Measurements from ENCODE around the gene EIF3F. TPM values are rescaled to one million over a fixed set of nuclear protein-coding genes. Genes with fewer than 3 reads are reported as not detected.

The EIF3F gene
- total RNA-seq, 4 donors from 2014 or later: 335 to 691 (median 463) TPM

DNA sequence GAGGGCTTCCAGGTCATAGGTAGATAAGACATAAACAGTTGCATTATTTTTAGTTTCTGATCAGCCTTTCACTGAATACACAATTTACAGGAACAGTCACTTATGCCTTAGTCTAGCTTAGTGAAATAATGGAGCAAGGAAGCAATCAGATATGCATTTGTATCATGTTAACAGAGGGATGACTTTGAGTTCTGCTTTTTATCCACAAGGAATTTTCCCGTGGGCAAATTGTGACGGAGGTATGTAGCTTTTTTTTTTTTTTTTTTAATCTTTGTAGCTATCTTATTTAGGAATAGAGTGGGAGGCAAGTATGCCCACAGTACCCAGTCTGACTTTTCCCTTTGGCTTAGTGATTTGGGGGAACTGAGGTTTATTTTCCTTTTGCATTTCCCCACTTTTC is 18.5 kb upstream of the EIF3F start:
- no peak for DNase-seq (ENCODE audit: low spot score in 2 of 2)
- no peaks in the 10 kb centered on the region for H3K36me3 ChIP-seq
- TF ChIP-seq EP300 (IDR thresholded peaks at IDR 0.05) (no peak), CTCF (IDR thresholded peaks at IDR 0.05) (no peak), POLR2AphosphoS5 (IDR thresholded peaks at IDR 0.05) (no peak), POLR2A (IDR thresholded peaks at IDR 0.05) (no peak)
- H3K4me3 ChIP-seq: no peak overlapping the region
- H3K9me3 ChIP-seq: no peaks in the 10 kb centered on the region
- 31% methylated on average over 2 of the region's 2 CpGs for WGBS
- H3K4me1 ChIP-seq: no peaks in the 10 kb centered on the region
- no peaks in the 10 kb centered on the region for H3K27me3 ChIP-seq
- no peak overlapping the region for H3K27ac ChIP-seq

DNA sequence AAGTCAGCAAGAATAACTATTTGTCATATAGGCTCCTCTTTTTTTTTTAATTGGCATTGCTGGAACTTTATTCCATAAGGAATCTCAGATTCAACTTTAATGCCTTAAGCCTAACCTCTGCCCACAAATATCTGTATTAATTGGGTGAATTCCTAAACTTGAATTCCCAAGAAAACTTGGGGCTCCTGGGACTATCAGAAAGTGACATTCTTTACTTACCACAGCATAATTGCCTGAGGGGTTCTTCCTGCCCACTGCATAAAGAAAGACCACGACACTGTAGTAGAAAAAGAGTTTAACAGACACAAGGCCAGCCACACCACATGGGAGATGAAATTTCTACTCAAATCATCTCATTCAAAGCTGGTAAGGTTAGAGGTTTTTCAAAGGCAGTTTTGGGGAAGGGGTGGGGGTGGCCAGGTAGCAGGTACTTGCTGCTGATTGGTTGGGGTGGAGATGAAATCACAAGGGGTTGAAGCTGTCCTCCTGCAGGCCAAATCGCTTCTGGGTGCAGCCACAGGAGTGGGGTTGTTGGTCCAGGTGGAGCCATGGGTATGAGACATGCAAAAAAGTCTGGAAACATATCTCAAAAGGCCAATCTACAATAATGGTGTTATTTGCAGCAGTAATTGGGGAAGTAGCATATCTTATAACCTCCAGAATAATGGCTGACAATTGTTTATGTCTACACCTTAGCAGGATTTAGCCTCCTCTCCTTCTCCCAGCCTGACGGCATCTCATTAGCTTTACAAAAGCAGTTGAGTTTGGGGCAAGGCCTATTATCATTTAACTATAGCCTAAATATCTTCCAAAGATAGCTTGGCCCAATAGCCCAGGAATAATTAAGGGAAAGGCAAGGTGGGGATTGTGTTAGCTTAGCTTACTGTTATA is 17.1 kb upstream of the EIF3F start:
- TF ChIP-seq EP300 (IDR thresholded peaks at IDR 0.05) (no peak), CTCF (IDR thresholded peaks at IDR 0.05) (no peak), POLR2A (IDR thresholded peaks at IDR 0.05) (no peak), POLR2AphosphoS5 (IDR thresholded peaks at IDR 0.05) (no peak)
- WGBS: 74% methylated on average over 3 of the region's 3 CpGs
- H3K9me3 ChIP-seq: no peaks in the 10 kb centered on the region
- H3K4me3 ChIP-seq: no peak overlapping the region
- H3K27me3 ChIP-seq: no peaks in the 10 kb centered on the region
- H3K4me1 ChIP-seq: no peaks in the 10 kb centered on the region
- H3K27ac ChIP-seq: no peak overlapping the region
- DNase-seq (ENCODE audit: low spot score in 2 of 2): no peak
- H3K36me3 ChIP-seq: no peaks in the 10 kb centered on the region

DNA sequence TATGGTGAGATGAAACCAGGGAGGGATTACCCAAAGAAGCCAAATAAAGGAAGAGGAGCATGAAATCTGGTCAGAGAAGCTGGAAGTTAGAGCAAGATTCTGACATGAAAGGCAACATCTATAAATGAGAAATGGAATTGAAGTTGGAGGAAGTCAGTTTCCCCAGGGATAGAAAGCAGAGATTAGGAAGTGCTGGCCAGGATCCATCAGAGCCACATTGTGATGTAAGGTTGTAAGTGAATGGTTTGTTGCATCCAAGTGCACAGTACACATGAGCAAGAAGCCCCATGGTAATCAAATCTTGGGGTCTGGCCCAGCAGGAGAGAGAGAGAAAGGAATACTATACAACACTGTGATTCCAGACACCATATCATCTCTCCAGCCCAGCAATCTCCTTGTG is 15.3 kb upstream of the EIF3F start:
- Histone ChIP-seq H3K27ac (no peak overlapping the region), H3K4me1 (no peaks in the 10 kb centered on the region), H3K4me3 (no peak overlapping the region), H3K27me3 (no peaks in the 10 kb centered on the region), H3K36me3 (no peaks in the 10 kb centered on the region), H3K9me3 (no peaks in the 10 kb centered on the region)
- no peak for DNase-seq (ENCODE audit: low spot score in 2 of 2)
- TF ChIP-seq EP300 (IDR thresholded peaks at IDR 0.05) (no peak), POLR2AphosphoS5 (IDR thresholded peaks at IDR 0.05) (no peak), POLR2A (IDR thresholded peaks at IDR 0.05) (no peak), CTCF (IDR thresholded peaks at IDR 0.05) (no peak)

- Histone ChIP-seq H3K4me1 (no peaks in the 10 kb centered on the region), H3K27me3 (no peaks in the 10 kb centered on the region), H3K4me3 (no peak overlapping the region), H3K27ac (no peak overlapping the region), H3K36me3 (no peaks in the 10 kb centered on the region), H3K9me3 (no peaks in the 10 kb centered on the region)
- 80% methylated on average over 5 of the region's 5 CpGs for WGBS
- DNase-seq (ENCODE audit: low spot score in 2 of 2): no peak
- TF ChIP-seq POLR2A (IDR thresholded peaks at IDR 0.05) (no peak), POLR2AphosphoS5 (IDR thresholded peaks at IDR 0.05) (no peak), EP300 (IDR thresholded peaks at IDR 0.05) (no peak), CTCF (IDR thresholded peaks at IDR 0.05) (no peak)
Measured at GRCh38 chr11:7973011-7973410, 14.1 kb upstream of the EIF3F start.

DNA sequence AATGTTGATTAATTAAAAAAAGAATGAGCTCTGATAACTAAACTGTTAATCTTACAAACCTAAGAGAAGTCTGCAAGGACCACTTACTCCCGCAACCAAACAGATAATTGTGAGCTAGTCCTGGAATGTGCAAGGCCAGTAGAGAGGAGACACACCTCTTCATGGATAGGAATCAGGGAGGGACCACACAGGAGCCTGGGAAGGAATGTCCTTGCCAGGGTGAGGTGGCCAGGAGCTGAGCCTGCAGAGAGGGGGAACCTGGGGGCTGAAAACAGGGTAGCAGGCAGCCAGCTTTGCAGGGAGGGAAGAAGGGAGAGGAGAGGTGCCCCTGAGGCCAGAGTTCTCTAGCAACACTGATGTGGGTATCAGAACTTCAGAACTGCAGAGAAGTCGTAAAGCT is 12.5 kb upstream of the EIF3F start:
- WGBS: 84% methylated on average over 2 of the region's 2 CpGs
- no peaks in the 10 kb centered on the region for H3K4me1 ChIP-seq
- DNase-seq (ENCODE audit: low spot score in 2 of 2): no peak
- H3K9me3 ChIP-seq: no peaks in the 10 kb centered on the region
- no peak overlapping the region for H3K27ac ChIP-seq
- H3K4me3 ChIP-seq: no peak overlapping the region
- H3K27me3 ChIP-seq: no peaks in the 10 kb centered on the region
- TF ChIP-seq CTCF (IDR thresholded peaks at IDR 0.05): no peak
- TF ChIP-seq POLR2AphosphoS5 (IDR thresholded peaks at IDR 0.05): no peak
- no peak for TF ChIP-seq POLR2A (IDR thresholded peaks at IDR 0.05)
- no peak for TF ChIP-seq EP300 (IDR thresholded peaks at IDR 0.05)
- no peaks in the 10 kb centered on the region for H3K36me3 ChIP-seq

Measured in suprapubic skin (tissue), 4 donors.